Stimulated activated CD8-positive, alpha-beta memory T cell treated with anti-CD3 and anti-CD28 coated beads, Interleukin-7, amount 100 ng/mL, for 24 hours (primary cell): Measurements from ENCODE around the gene DPY19L1.
"Not testable (repeated sequence)": the region's sequence is repeated elsewhere in the genome, so short reads cannot be mapped to it uniquely, and the experiment has no call there.

Experiments
- DNase-seq: peaks from one replicate; pipeline ENCODE4 v3.0.0-alpha.2; 2020; ENCODE audit warnings: low read depth

The DPY19L1 gene

GRCh38 chr7:35032166-35032565 lies 5.1 kb downstream of the DPY19L1 start:
- DNase-seq = no peak

GRCh38 chr7:35030848-35031247 lies 6.4 kb downstream of the DPY19L1 start:
- no peak for DNase-seq

GRCh38 chr7:35029311-35029710 lies 8.0 kb downstream of the DPY19L1 start:
- no peak for DNase-seq

GRCh38 chr7:35026150-35026549 lies 11.1 kb downstream of the DPY19L1 start:
- no peak for DNase-seq

- DNase-seq = no peak
These were observed 11.9 kb downstream of the DPY19L1 start for GRCh38 chr7:35025369-35025870.

GRCh38 chr7:35024298-35024697 lies 13.0 kb downstream of the DPY19L1 start:
- no peak for DNase-seq

- DNase-seq = no peak
These were observed 14.6 kb downstream of the DPY19L1 start for GRCh38 chr7:35022725-35023124.

GRCh38 chr7:35021445-35021844 lies 15.8 kb downstream of the DPY19L1 start:
- no peak for DNase-seq

- no peak for DNase-seq
These were observed 17.5 kb downstream of the DPY19L1 start for GRCh38 chr7:35019801-35020200.

GRCh38 chr7:35019179-35019729 lies 18.0 kb downstream of the DPY19L1 start:
- DNase-seq = no peak

GRCh38 chr7:35015346-35015859 lies 21.9 kb downstream of the DPY19L1 start:
- DNase-seq = no peak

- DNase-seq = no peak
These were observed 25.1 kb downstream of the DPY19L1 start for GRCh38 chr7:35012160-35012559.

- no peak for DNase-seq
These were observed 26.2 kb downstream of the DPY19L1 start for GRCh38 chr7:35011085-35011484.

- no peak for DNase-seq
These were observed 29.5 kb downstream of the DPY19L1 start for GRCh38 chr7:35007768-35008167.

- no peak for DNase-seq
These were observed 32.7 kb downstream of the DPY19L1 start for GRCh38 chr7:35004531-35005095.

GRCh38 chr7:35003679-35004303 lies 33.5 kb downstream of the DPY19L1 start:
- DNase-seq = no peak

- not testable (repeated sequence) for DNase-seq
These were observed 34.1 kb downstream of the DPY19L1 start for GRCh38 chr7:35003177-35003650.

- not testable (repeated sequence) for DNase-seq
These were observed 39.0 kb downstream of the DPY19L1 start for GRCh38 chr7:34998335-34998734.

GRCh38 chr7:34996423-34997090 lies 40.7 kb downstream of the DPY19L1 start:
- not testable (repeated sequence) for DNase-seq

- no peak for DNase-seq
These were observed 41.5 kb downstream of the DPY19L1 start for GRCh38 chr7:34995757-34996156.

- DNase-seq = peak; percentile 20
These were observed 45.1 kb downstream of the DPY19L1 start for GRCh38 chr7:34991938-34992840.
